B cell (primary cell): ENCODE data around the gene ULBP2. TPM values are rescaled to one million over a fixed set of nuclear protein-coding genes. Genes with fewer than 3 reads are reported as not detected.
"Not testable (repeated sequence)": the region's sequence is repeated elsewhere in the genome, so short reads cannot be mapped to it uniquely, and the experiment has no call there.

ENCODE experiments used
- ATAC-seq: fragments of 200-7000 bp; cut with Tn5 transposase; one replicate; pipeline ENCODE4 v1.10.0; 2021; ENCODE audit warnings: low read depth, mild to moderate bottlenecking, moderate number of reproducible peaks, moderate library complexity
- CTCF ChIA-PET: fragments of 350-600 bp; sonication (Branson Sonifier 250); formaldehyde crosslinking; loops from one replicate; lab custom pipeline; 2021; ENCODE audit warnings: antibody characterized with exemption, inconsistent platforms; lab: Charles Lee
- POLR2A ChIA-PET: fragments of 350-600 bp; sonication (Branson Sonifier 250); formaldehyde crosslinking; loops from one replicate; lab custom pipeline; 2021; ENCODE audit warnings: antibody characterized with exemption; lab: Charles Lee
- DNase-seq: peaks from one replicate; pipeline ENCODE4 v3.0.0; 2013
- H2AFZ ChIP-seq: 2 replicates; pipeline ENCODE4 v1.6.1; 2012; ENCODE audit warnings: mild to moderate bottlenecking, low read depth, low read length; ENCODE audit not compliant: insufficient read depth, poor library complexity, severe bottlenecking
- H3K27ac ChIP-seq, 2 donors: 1 replicate in 1 of 2; 2 replicates in 1 of 2; pipeline ENCODE4 v1.5.1; 2012 to 2013; ENCODE audit warnings: low read length in 2 of 2, mild to moderate bottlenecking in 2 of 2, moderate library complexity in 1 of 2
- H3K27me3 ChIP-seq, 4 experiments: fragments of 200-600 bp in 1 of 4; sonication (generic) in 1 of 4; replicated peaks in 1 of 4; 1 replicate in 2 of 4; 2 replicates in 2 of 4; pipeline versions ENCODE4 v1.6.1 to v1.7.0; 2013 to 2016; ENCODE audit warnings: low read length in 3 of 4, mild to moderate bottlenecking in 2 of 4, mixed read lengths in 1 of 4, moderate library complexity in 1 of 4; ENCODE audit not compliant: insufficient read depth in 4 of 4, control insufficient read depth in 3 of 4; ENCODE audit errors: control extremely low read depth in 1 of 4
- H3K36me3 ChIP-seq, 2 experiments: replicated peaks in 1 of 2; 1 replicate in 1 of 2; 2 replicates in 1 of 2; pipeline versions ENCODE4 v1.6.1 to v1.7.1; 2013; ENCODE audit warnings: low read length in 1 of 2; ENCODE audit not compliant: insufficient read depth in 2 of 2, control insufficient read depth in 1 of 2; ENCODE audit errors: control extremely low read depth in 1 of 2, extremely low read depth in 1 of 2
- H3K4me1 ChIP-seq, 2 donors: fragments of 200-600 bp in 1 of 2; sonication (generic) in 1 of 2; 1 replicate in 1 of 2; 2 replicates in 1 of 2; pipeline versions ENCODE4 v1.5.1 to v1.6.1; 2013 to 2017; ENCODE audit warnings: low read length in 2 of 2; ENCODE audit not compliant: control insufficient read depth in 2 of 2, insufficient read depth in 2 of 2
- H3K4me2 ChIP-seq: replicated peaks from 2 replicates; pipeline ENCODE3; 2012; ENCODE audit warnings: mild to moderate bottlenecking, low read depth, low read length; ENCODE audit not compliant: poor library complexity, severe bottlenecking
- H3K4me3 ChIP-seq, 5 experiments: fragments of 200-600 bp in 1 of 5; sonication (generic) in 1 of 5; 1 replicate in 3 of 5; 2 replicates in 2 of 5; pipeline versions ENCODE4 v1.5.1 to v1.7.0; 2011 to 2016; ENCODE audit warnings: low read length in 4 of 5, mild to moderate bottlenecking in 4 of 5, low read depth in 2 of 5, control low read depth in 1 of 5, moderate library complexity in 1 of 5; ENCODE audit not compliant: insufficient read depth in 1 of 5; ENCODE audit errors: control extremely low read depth in 1 of 5, extremely low read depth in 1 of 5
- H3K79me2 ChIP-seq: fragments of 200-600 bp; sonication (generic); one replicate; pipeline ENCODE4 v1.6.0; 2016; ENCODE audit warnings: low read length; ENCODE audit not compliant: control insufficient read depth, insufficient read depth
- H3K9ac ChIP-seq: fragments of 200-600 bp; sonication (generic); 2 replicates; pipeline ENCODE4 v1.6.1; 2017; ENCODE audit warnings: mild to moderate bottlenecking, low read length, moderate library complexity
- H3K9me3 ChIP-seq, 3 donors: one replicate each; pipeline versions ENCODE4 v1.6.1 to v1.7.1; 2013; ENCODE audit warnings: low read length in 2 of 3; ENCODE audit not compliant: control insufficient read depth in 2 of 3, insufficient read depth in 1 of 3; ENCODE audit errors: control extremely low read depth in 1 of 3
- H4K20me1 ChIP-seq: 2 replicates; pipeline ENCODE4 v1.6.0; 2012; ENCODE audit warnings: mild to moderate bottlenecking, low read length; ENCODE audit not compliant: insufficient read depth, control insufficient read depth, poor library complexity, severe bottlenecking
- H3K27ac Mint-ChIP-seq: one replicate; pipeline ENCODE4 v1.8.0; 2021; ENCODE audit warnings: mixed read lengths
- H3K27me3 Mint-ChIP-seq: one replicate; pipeline ENCODE4 v1.8.0; 2021; ENCODE audit warnings: mixed read lengths
- H3K4me1 Mint-ChIP-seq: one replicate; pipeline ENCODE4 v1.8.0; 2021; ENCODE audit warnings: mixed read lengths
- H3K4me3 Mint-ChIP-seq: one replicate; pipeline ENCODE4 v1.8.0; 2021; ENCODE audit warnings: mixed read lengths
- H3K9me3 Mint-ChIP-seq: one replicate; pipeline ENCODE4 v1.8.0; 2022; ENCODE audit warnings: mixed read lengths; ENCODE audit not compliant: insufficient read depth
- EZH2 ChIP-seq: IDR thresholded peaks from 2 replicates; pipeline ENCODE4 v1.6.1; 2012; ENCODE audit warnings: borderline replicate concordance, low read depth, mild to moderate bottlenecking, moderate library complexity, low read length; ENCODE audit not compliant: insufficient read depth, poor library complexity, severe bottlenecking
- WGBS: methylation state at CpG from one replicate; pipeline ENCODE4 v1.1.5; 2013; ENCODE audit warnings: missing lambda C conversion rate; ENCODE audit not compliant: insufficient coverage; 5-methylcytosine and 5-hydroxymethylcytosine counted together
- intact Hi-C: fragments of 100-400 bp; cut with micrococcal nuclease; formaldehyde crosslinking; loops from one replicate; pipeline ENCODE4 v1.10.0; 2022
- polyA plus RNA-seq: library from polyadenylated mRNA; depleted of rRNA; stranded (reverse); fragments of >200 nt; gene quantifications from 2 replicates; pipeline ENCODE4 v1.2.3, GENCODE V29; 2012
- total RNA-seq, 2 donors: library from RNA; stranded (reverse); fragments of 120-200 nt in 1 of 2; gene quantifications; 1 replicate in 1 of 2; 2 replicates in 1 of 2; pipeline versions ENCODE4 v1.2.3 to v1.2.4, GENCODE V29; 2013 to 2022
- TF ChIP-seq, protein P1 (sequence below): fragments of 200-600 bp; IDR thresholded peaks from one replicate; pipeline ENCODE4 v1.8.0; 2022; ENCODE audit warnings: antibody characterized with exemption, mild to moderate bottlenecking

ULBP2 gene
- total and polyA plus RNA-seq, 2 donors (not counting 1 experiment from before 2014, with no cell fraction given): 0.31 TPM; not detected in 1

DNA sequence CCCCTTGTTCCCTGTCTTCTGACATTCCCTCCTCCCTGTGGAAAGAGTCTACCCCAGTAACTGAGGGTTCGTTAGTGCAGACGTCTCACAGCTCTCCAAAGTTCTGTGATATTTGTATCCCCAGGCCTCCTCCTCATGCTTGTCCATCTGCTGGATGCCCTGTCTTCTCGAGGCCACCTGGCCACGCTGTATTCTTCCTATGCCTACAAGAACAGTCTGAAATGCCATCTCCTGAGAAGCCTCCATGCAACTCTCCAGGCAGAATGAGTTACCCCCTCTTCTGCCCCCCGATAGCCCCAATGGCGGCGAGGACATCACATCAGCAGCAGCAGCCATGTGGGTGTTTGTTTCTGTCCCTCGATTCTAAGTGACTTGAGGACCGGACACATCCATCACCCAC, 9.3 kb downstream of the ULBP2 start:
- no peak overlapping the region for H3K27ac Mint-ChIP-seq
- Histone ChIP-seq H3K27me3 (peaks cover 0 to 64% (median 37%) of the 10 kb centered on the region in 4 experiments), H4K20me1 (no peaks in the 10 kb centered on the region), H3K4me2 (no peak overlapping the region), H2AFZ (no peak overlapping the region), H3K9ac (no peak overlapping the region), H3K4me3 (no peak overlapping the region), H3K9me3 (no peaks in the 10 kb centered on the region), H3K36me3 (no peaks in the 10 kb centered on the region), H3K27ac (no peak overlapping the region), H3K79me2 (no peaks in the 10 kb centered on the region), H3K4me1 (peaks cover 5 to 10% of the 10 kb centered on the region in 2 donors)
- H3K4me3 Mint-ChIP-seq: no peak overlapping the region
- H3K9me3 Mint-ChIP-seq: no peaks in the 10 kb centered on the region
- 77% methylated on average over 4 of the region's 9 CpGs for WGBS
- H3K27me3 Mint-ChIP-seq: peaks cover 80% of the 10 kb centered on the region
- DNase-seq (no peak), ATAC-seq (no peak)
- CTCF ChIA-PET: interaction anchor here (1.1 to 1.3 kb wide), 2 partner anchors 36 to 56 kb away, joined by 3 to 4 read pairs; no protein-coding TSS in a partner anchor
- H3K4me1 Mint-ChIP-seq: peaks cover 9% of the 10 kb centered on the region
- POLR2A ChIA-PET: no interaction called here
- TF ChIP-seq EZH2: no peak
- TF ChIP-seq, protein P1, sequence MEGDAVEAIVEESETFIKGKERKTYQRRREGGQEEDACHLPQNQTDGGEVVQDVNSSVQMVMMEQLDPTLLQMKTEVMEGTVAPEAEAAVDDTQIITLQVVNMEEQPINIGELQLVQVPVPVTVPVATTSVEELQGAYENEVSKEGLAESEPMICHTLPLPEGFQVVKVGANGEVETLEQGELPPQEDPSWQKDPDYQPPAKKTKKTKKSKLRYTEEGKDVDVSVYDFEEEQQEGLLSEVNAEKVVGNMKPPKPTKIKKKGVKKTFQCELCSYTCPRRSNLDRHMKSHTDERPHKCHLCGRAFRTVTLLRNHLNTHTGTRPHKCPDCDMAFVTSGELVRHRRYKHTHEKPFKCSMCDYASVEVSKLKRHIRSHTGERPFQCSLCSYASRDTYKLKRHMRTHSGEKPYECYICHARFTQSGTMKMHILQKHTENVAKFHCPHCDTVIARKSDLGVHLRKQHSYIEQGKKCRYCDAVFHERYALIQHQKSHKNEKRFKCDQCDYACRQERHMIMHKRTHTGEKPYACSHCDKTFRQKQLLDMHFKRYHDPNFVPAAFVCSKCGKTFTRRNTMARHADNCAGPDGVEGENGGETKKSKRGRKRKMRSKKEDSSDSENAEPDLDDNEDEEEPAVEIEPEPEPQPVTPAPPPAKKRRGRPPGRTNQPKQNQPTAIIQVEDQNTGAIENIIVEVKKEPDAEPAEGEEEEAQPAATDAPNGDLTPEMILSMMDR: no peak
- intact Hi-C loops: no loop called here

DNA sequence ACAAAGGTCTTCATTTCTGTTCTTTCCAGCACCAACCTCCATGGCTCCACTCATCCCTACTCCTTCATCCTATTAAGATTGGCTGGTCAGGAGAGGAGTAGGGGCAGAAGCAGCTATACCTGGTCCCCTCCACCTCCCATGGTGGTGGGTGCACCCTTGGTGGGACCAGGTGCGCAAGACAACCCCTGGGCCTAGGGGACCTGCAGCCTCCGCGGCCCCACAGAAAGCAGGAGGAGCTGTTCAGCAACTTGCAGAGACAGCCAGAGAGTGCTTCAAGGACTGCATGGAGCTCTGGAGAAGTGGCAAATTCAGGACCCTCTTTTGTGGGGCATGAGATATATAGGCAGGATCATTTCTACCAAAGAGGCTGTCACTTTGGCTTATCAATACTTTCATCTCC, 9.8 kb downstream of the ULBP2 start:
- ChIA-PET CTCF (interaction anchor here (1.1 to 1.3 kb wide), 2 partner anchors 35 to 56 kb away, joined by 3 to 4 read pairs; no protein-coding TSS in a partner anchor), POLR2A (no interaction called here)
- H3K4me1 ChIP-seq: peaks cover 5 to 10% of the 10 kb centered on the region in 2 donors
- no peaks in the 10 kb centered on the region for H3K36me3 ChIP-seq
- no peak overlapping the region for H2AFZ ChIP-seq
- no peak overlapping the region for H3K27ac ChIP-seq
- ATAC-seq (no peak), DNase-seq (no peak)
- no peak overlapping the region for H3K4me3 Mint-ChIP-seq
- H3K9me3 Mint-ChIP-seq: no peaks in the 10 kb centered on the region
- no peaks in the 10 kb centered on the region for H3K79me2 ChIP-seq
- H3K27ac Mint-ChIP-seq: no peak overlapping the region
- 81% methylated on average over 3 of the region's 3 CpGs for WGBS
- no peaks in the 10 kb centered on the region for H4K20me1 ChIP-seq
- intact Hi-C loops: no loop called here
- H3K4me1 Mint-ChIP-seq: peaks cover 9% of the 10 kb centered on the region
- H3K27me3 Mint-ChIP-seq: peaks cover 77% of the 10 kb centered on the region
- no peak overlapping the region for H3K4me3 ChIP-seq
- H3K27me3 ChIP-seq: peaks cover 0 to 67% (median 38%) of the 10 kb centered on the region in 4 experiments
- no peaks in the 10 kb centered on the region for H3K9me3 ChIP-seq
- H3K4me2 ChIP-seq: no peak overlapping the region
- H3K9ac ChIP-seq: no peak overlapping the region
- no peak for TF ChIP-seq EZH2
- TF ChIP-seq, protein P1: no peak

DNA sequence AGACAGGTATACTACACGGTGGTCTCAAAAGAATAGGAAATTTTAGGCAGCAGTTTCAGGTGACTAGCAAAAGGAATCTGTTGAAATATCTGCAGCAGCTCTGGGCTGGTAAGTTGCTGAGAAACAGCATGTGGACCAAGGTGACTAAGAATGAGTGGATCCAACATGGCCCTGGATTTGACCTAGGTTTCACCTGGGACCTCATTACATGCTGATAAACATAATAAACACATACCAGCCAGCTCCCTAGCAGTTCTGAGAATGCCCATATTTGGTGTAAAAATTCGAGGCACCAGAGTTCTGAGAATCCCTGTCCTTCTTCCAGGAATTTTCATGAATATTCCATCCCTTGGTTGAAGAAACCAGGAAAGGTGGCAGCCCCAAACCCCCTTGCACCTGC, 11.6 kb downstream of the ULBP2 start:
- Mint-ChIP-seq H3K4me3 (peak overlapping the region; percentile 33), H3K27me3 (peaks cover 73% of the 10 kb centered on the region)
- H3K27ac ChIP-seq, H3K4me1 Mint-ChIP-seq, ATAC-seq, H3K9me3 Mint-ChIP-seq, POLR2A ChIA-PET, H3K36me3 ChIP-seq, H2AFZ ChIP-seq, H3K9me3 ChIP-seq, H3K9ac ChIP-seq, H4K20me1 ChIP-seq, H3K27ac Mint-ChIP-seq, H3K4me2 ChIP-seq, CTCF ChIA-PET, H3K79me2 ChIP-seq, H3K4me3 ChIP-seq, intact Hi-C loops, DNase-seq, H3K4me1 ChIP-seq: not testable (repeated sequence)
- 17% methylated on average over 1 of the region's 2 CpGs for WGBS
- H3K27me3 ChIP-seq: peaks cover 0 to 66% (median 44%) of the 10 kb centered on the region in 4 experiments
